Esophagus (tissue), 2 donors: ENCODE measurements around the gene JMJD4. TPM values are rescaled to one million over a fixed set of nuclear protein-coding genes. Genes with fewer than 3 reads are reported as not detected.

Experiments
- H3K27ac ChIP-seq, 2 donors: one replicate each; pipeline ENCODE4 v1.5.1; 2013; ENCODE audit warnings: low read depth in 2 of 2, mild to moderate bottlenecking in 2 of 2, inconsistent platforms in 1 of 2, low read length in 1 of 2, moderate library complexity in 1 of 2
- H3K27me3 ChIP-seq, 2 donors: one replicate each; pipeline ENCODE4 v1.6.1; 2013; ENCODE audit warnings: low read length in 2 of 2, control low read depth in 1 of 2, mild to moderate bottlenecking in 1 of 2; ENCODE audit not compliant: insufficient read depth in 2 of 2, control insufficient read depth in 1 of 2
- H3K36me3 ChIP-seq, 2 donors: one replicate each; pipeline ENCODE4 v1.6.1; 2013; ENCODE audit warnings: low read length in 1 of 2; ENCODE audit not compliant: control insufficient read depth in 2 of 2, insufficient read depth in 2 of 2
- H3K4me1 ChIP-seq, 2 donors: one replicate each; pipeline ENCODE4 v1.6.1; 2013; ENCODE audit warnings: low read length in 1 of 2; ENCODE audit not compliant: control insufficient read depth in 2 of 2, insufficient read depth in 2 of 2
- H3K4me3 ChIP-seq, 2 donors: one replicate each; pipeline ENCODE4 v1.5.1; 2013; ENCODE audit warnings: low read length in 2 of 2, mild to moderate bottlenecking in 2 of 2, low read depth in 1 of 2, moderate library complexity in 1 of 2
- H3K9me3 ChIP-seq, 2 donors: one replicate each; pipeline ENCODE4 v1.6.1; 2013; ENCODE audit warnings: mild to moderate bottlenecking in 2 of 2, low read depth in 1 of 2, low read length in 1 of 2, moderate library complexity in 1 of 2; ENCODE audit not compliant: control insufficient read depth in 2 of 2, insufficient read depth in 1 of 2
- WGBS, 2 donors: extraction: QIAGEN DNeasy Blood & Tissue Kit; methylation state at CpG; one replicate each; pipeline ENCODE4 v1.1.7; 2013; 5-methylcytosine and 5-hydroxymethylcytosine counted together
- polyA plus RNA-seq, 2 donors: library from polyadenylated mRNA; stranded (reverse); fragments of 200-250 nt; gene quantifications; one replicate each; pipeline ENCODE4 v1.2.3, GENCODE V29; 2013
- donor health status: healthy with polysubstance abuse.
- donor health status: Bipolar disorder and iron deficiency.

Gene JMJD4
- polyA plus RNA-seq, 2 donors = 9.7 to 12.5 TPM

DNA sequence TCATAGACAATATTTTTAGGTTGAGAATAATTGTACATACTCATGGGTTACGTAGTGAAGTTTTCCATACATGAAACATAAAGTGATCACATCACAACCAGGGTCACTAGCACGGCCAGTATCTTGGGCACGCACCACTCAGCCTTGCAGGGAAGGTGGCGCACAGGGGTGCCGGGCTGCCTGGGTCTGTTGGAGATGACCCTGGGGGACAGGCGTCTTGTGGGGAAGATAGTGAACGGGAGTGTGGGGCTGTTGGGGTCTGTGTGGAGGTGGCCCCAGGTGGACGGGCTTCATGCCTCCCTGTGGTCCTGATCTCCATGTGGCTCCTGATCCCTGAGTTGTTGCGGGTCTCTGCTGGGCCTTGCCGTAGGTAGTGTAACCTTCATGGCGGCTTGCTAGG, 42.1 kb upstream of the JMJD4 start:
- no peak overlapping the region for H3K27ac ChIP-seq
- peaks cover 0 to 12% of the 10 kb centered on the region in 2 donors for H3K4me1 ChIP-seq
- H3K36me3 ChIP-seq = peaks cover 7 to 21% of the 10 kb centered on the region in 2 donors
- no peaks in the 10 kb centered on the region for H3K27me3 ChIP-seq
- no peak overlapping the region for H3K4me3 ChIP-seq
- H3K9me3 ChIP-seq = no peaks in the 10 kb centered on the region
- WGBS, 2 donors = 87 to 94% methylated on average over 11 of the region's 11 CpGs

DNA sequence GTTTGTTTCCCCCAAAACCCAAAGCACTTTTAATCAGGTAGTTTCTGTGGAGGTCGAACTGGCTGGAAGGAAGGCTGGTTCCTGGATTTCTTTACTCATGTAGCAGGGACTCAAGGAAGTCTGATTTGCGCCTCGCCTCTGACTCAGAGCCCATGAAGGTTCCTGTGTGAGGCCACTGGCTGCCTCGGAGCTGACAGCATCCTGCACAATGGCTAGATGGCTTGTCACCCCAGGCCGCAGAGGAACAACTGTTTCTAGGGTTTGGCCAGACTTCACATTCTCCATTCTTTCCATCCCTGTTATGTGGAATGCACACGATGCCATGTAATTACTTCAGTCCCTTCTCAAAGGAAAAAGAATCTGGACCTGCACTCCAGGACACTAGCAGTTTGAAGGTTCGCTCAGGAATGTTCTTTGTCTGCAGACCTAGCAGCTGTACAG, 41.2 kb upstream of the JMJD4 start:
- peaks cover 7 to 24% of the 10 kb centered on the region in 2 donors for H3K36me3 ChIP-seq
- 85 to 89% methylated on average over 7 of the region's 7 CpGs for WGBS, 2 donors

DNA sequence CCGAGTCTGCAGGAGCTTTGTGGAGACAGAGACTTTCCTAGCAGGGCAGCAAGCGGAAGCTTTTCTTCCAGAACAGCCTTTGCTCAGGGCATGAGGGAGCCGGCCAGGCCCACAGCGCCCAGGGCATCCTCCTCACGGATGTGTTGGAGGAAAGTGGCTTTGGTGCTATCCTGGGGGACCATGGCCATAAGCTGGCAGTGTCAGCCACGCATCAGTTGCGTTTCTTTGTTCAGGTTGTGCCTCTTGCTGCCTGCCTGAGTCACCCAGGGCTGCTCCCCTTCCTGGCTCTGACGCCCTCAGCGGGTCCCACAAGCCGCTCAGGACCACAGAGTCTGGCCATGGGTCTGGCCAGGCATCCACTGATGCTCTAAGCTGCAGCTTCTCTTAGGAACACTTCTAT, 40.7 kb upstream of the JMJD4 start:
- Histone ChIP-seq H3K4me3 (no peak overlapping the region), H3K9me3 (no peaks in the 10 kb centered on the region), H3K27me3 (no peaks in the 10 kb centered on the region), H3K27ac (no peak overlapping the region), H3K36me3 (peaks cover 7 to 21% of the 10 kb centered on the region in 2 donors), H3K4me1 (peaks cover 0 to 12% of the 10 kb centered on the region in 2 donors)
- WGBS, 2 donors = 91 to 94% methylated on average over 10 of the region's 10 CpGs

More for the DNA sequence above, 41.2 kb upstream of the JMJD4 start:
- Histone ChIP-seq H3K9me3 (no peaks in the 10 kb centered on the region), H3K4me1 (peaks cover 0 to 12% of the 10 kb centered on the region in 2 donors), H3K27me3 (no peaks in the 10 kb centered on the region), H3K4me3 (no peak overlapping the region), H3K27ac (no peak overlapping the region)

DNA sequence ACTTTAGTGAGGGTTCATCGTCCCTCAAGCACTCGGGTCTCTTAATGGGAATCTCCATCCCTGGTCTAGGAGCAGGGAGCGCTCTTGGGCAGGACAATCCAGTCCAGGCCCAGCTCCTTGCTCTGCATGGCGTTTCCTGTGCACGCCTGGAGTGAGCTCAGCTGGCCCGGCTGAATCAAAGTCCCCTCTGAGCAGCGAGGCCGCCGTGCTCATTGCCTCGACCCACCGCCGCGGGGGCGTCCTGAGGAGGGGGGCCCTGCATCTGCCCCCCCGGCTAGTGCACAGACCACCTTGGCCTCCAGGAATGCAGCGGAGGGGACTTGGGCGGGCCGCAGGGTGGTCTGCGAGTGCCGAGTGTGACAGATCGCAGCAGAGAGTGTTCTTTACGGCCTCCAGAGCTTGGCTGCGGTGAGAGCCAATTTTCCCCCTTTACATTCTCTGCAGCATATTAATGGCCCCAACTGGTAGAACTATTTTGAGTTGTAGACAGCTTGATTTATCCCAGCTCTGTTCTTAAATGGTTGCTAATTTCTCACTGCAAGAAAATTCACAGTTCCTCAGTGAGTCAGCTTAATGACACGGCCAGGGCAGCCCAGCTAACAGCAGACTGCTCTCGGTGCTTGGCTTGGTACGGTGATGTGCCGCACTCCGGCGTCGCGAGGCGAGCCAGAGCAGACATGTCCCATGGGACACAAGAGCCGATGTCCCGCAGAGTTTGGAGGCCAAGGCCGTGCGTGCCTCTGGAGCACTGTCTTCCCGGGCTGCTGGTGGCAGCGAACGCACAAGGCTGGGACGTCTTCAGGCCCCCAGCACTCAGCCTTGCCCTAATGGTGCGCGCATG, 39.9 kb upstream of the JMJD4 start:
- Histone ChIP-seq H3K9me3 (no peaks in the 10 kb centered on the region), H3K27ac (no peak overlapping the region), H3K27me3 (no peaks in the 10 kb centered on the region), H3K36me3 (peaks cover 3 to 20% of the 10 kb centered on the region in 2 donors), H3K4me3 (no peak overlapping the region), H3K4me1 (peaks cover 0 to 6% of the 10 kb centered on the region in 2 donors)
- 90 to 92% methylated on average over 41 to 42 of the region's 42 CpGs for WGBS, 2 donors

DNA sequence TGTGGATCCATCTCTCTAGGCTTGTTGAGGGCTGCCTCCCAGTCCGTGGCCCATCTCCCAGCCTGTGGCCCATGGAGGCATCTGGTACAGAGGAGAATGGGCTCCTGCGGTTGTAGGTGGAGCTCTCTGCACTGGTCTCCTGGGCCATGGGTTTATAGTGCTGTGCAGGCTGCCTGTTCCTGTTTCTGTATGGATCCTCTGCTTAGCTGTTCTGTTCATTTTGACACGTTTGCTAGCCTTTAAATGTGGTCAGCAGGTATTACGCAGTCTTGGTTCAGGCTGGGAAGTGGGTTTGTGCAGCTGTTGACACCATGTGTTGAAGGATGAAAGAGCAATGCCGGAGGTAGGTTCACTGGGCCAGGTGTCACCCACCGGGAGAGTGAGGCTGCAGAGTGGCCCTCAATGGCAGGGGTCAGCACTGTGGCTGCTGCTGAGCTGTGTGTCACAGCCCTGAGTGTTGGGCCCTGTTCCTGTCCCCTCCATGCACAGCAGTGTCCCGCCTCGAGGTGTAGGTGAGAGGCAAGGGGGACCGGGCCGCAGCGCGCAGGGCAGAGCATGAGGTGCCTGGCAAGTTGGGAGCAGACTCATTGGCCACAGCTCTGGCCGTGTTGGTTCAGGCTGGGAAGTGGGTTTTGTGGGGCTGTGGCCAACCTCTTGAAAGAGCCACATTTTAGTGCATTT, 39.1 kb upstream of the JMJD4 start:
- WGBS, 2 donors = 81 to 87% methylated on average over 13 of the region's 13 CpGs
- Histone ChIP-seq H3K27ac (no peak overlapping the region), H3K36me3 (peaks cover 3 to 27% of the 10 kb centered on the region in 2 donors), H3K9me3 (no peaks in the 10 kb centered on the region), H3K27me3 (no peaks in the 10 kb centered on the region), H3K4me3 (no peak overlapping the region), H3K4me1 (peaks cover 0 to 3% of the 10 kb centered on the region in 2 donors)

DNA sequence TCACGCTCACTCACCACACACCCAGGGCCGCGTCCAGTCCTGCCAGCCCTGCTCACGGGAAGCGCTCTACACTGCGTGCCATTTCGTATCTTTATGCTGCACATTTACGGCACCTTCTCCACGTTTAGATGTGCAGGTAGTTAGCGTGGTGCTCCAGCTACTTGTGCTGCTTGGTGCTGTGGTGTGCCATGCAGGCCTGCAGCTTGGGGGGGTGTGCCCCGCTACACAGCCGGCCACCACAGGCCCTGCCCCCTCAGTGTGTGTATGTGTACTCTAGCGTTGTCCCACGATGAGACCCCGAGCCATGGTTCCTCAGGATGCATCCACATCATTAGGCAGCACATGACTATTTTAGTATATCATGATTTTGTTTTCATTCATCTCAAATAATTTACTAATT, 38.5 kb upstream of the JMJD4 start:
- WGBS, 2 donors = 83 to 91% methylated on average over 15 of the region's 15 CpGs
- Histone ChIP-seq H3K27ac (no peak overlapping the region), H3K9me3 (no peaks in the 10 kb centered on the region), H3K4me3 (no peak overlapping the region), H3K36me3 (peaks cover 3 to 26% of the 10 kb centered on the region in 2 donors), H3K27me3 (no peaks in the 10 kb centered on the region), H3K4me1 (no peaks in the 10 kb centered on the region)

DNA sequence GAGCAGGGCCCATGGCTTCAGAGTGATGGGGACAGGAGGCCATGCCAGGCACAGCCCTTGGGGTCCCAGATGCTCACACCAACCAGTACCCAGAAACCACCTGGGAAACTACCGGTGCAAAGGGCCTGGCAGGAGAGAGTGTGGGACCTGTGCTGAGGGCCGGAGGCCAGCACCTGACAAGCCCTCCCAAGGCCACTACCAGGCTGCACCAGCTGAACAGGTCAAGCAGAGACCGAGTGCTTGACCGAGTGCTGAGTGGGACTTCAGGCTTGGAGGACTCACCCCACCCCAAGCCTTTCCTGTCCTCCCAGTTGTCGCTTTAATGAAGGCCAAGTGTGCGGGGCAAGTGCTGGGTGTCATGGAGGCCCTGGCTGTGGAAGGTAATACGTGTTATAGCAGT, 36.7 kb upstream of the JMJD4 start:
- Histone ChIP-seq H3K4me1 (peaks cover 0 to 5% of the 10 kb centered on the region in 2 donors), H3K36me3 (peaks cover 7 to 40% of the 10 kb centered on the region in 2 donors), H3K27me3 (no peaks in the 10 kb centered on the region), H3K9me3 (no peaks in the 10 kb centered on the region), H3K4me3 (no peak overlapping the region), H3K27ac (no peak overlapping the region)
- WGBS, 2 donors = 94 to 95% methylated on average over 7 of the region's 7 CpGs

DNA sequence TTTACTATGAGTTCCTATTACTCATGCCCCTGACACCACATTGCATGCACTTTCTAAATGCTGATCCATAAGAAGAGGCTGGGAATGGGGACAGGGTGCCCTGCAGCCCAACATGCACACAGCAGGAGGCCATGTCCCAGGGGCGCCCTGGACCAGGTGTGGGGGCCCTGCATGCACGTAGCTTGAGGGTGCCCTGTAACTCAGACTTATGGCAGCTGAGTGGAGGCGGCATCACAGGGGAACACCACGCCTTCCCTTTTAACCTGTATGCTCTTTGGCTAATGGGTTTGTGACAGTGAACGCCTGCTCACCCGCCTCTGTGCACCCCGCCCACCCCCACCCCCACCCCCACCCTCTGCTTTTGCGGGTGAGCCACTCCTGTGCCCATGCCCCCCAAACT, 36.2 kb upstream of the JMJD4 start:
- Histone ChIP-seq H3K36me3 (peaks cover 7 to 38% of the 10 kb centered on the region in 2 donors), H3K27ac (no peak overlapping the region), H3K4me1 (peaks cover 0 to 6% of the 10 kb centered on the region in 2 donors), H3K9me3 (no peaks in the 10 kb centered on the region), H3K4me3 (no peak overlapping the region), H3K27me3 (no peaks in the 10 kb centered on the region)
- WGBS, 2 donors = 88 to 94% methylated on average over 8 of the region's 8 CpGs

DNA sequence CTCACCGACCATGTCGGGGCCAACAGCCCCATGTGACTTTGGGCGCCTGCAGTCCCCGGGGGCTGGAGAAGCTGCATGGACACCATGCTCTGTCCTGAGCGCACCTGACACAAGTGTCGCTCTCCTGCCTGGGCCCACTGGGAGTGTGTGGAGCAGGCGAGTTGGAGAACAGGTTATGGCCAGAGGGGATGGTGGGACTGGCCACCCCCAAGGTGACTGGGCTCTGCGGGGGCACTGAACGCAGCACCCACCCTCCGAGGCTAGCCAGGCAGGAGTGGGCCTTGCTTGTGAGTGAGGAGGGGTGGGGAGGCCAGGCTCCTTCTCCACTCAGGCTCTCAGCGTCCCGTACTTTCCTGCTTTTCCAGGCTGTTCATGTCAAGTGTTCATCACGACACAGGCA, 35.7 kb upstream of the JMJD4 start:
- Histone ChIP-seq H3K9me3 (no peaks in the 10 kb centered on the region), H3K36me3 (peaks cover 7 to 34% of the 10 kb centered on the region in 2 donors), H3K27me3 (no peaks in the 10 kb centered on the region), H3K4me1 (peaks cover 0 to 6% of the 10 kb centered on the region in 2 donors), H3K4me3 (no peak overlapping the region), H3K27ac (no peak overlapping the region)
- 96 to 97% methylated on average over 13 of the region's 13 CpGs for WGBS, 2 donors
